Stimulated activated CD8-positive, alpha-beta memory T cell treated with anti-CD3 and anti-CD28 coated beads, Interleukin-4, amount 100 ng/mL, for 1 hour (primary cell): ENCODE results near the gene SLC5A12.
"Not testable (repeated sequence)": the region's sequence is repeated elsewhere in the genome, so short reads cannot be mapped to it uniquely, and the experiment has no call there.

ENCODE experiments used
- DNase-seq, 2 donors: peaks; one replicate each; pipeline ENCODE4 v3.0.0-alpha.2; 2020; ENCODE audit warnings: low read depth in 2 of 2, low spot score in 1 of 2

Gene SLC5A12

DNA sequence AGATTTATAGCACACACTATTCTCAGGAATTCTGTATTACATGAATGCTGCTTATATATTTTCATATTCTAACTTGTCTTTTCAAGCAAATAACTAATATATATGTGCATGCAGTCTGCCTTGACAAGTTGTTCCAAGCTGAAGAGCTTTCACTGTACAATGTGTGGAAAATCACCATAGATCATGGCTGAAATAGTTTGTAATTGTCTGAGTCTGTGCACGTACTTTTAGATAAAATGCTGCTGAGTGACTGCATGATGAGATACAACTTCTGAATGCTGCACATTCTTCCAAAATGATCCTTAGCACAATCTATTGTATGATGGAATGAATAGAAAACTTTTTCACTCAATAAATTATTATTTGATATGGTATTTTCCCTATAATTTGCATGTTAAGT is 58.9 kb downstream of the SLC5A12 start:
- DNase-seq, result no peak

DNA sequence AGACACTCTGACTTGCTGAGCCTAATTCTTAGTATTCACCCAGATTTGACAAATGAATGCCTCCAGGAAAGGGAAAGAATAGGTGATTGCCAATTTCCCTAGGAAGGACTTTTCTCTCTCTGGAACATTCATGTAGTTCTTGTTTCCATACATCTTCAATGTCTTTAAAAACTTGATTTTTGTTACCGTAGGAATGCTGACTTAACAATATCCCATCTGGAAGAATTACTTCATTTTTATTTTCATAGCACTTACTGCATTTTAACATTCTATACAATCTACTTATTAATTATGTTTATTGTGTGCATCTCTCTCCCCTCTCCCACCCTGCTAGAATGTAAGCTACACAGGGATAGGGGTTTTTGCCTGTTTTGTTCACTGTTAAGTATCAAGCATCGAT is 66.6 kb downstream of the SLC5A12 start:
- DNase-seq, result no peak

DNA sequence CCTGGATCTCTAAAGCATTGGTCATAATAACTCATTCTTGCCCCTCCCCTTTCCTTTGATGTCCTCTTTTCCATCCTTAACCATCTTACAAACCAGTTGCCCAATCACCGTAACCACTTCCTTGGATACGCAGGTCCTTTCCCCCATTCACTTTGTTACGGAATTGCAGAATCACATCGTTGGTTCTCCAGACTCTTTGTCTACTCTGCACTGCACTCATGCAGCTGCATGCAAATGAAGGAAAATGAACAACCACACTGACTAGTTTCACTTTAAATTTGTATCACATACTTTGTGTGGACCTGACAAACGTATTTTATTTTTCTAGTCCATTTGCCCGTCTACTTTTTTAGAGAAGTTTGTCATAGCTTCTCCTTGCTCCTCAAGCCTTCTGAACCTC is 69.9 kb downstream of the SLC5A12 start:
- no peak for DNase-seq

DNA sequence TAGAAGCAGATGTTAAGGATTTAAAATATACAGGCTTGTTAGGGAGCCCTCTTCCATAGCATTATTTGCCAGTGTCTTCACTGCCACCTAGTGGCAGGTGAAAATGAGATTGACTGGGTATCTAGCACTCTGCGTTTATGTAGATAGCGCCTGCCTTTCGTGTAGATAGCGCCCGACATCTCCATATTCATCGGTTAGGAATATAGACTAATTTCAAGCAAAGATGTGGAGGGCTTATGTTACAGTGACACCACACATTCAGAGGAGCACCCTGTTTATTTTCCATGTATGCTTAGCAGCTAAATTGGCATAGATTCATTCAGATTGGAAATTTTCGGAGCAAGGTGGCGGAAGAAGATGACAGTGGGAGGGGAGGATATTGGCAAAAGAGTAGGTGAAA is 72.0 kb downstream of the SLC5A12 start:
- DNase-seq, result no peak

DNA sequence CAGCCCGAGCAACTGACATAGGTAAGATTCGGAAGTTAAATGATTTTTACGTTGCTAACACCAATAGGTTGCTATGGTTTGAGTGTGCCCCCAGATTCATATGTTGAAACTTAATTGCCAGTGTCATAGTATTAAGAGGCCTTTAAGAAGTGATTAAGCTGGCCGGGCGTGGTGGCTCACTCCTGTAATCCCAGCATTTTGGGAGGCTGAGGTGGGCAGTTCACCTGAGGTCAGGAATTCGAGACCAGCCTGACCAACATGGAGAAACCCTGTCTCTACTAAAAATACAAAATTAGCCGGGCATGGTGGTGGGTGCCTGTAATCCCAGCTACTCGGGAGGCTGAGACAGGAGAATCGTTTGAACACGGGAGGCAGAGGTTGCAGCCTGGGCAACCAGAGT is 78.5 kb downstream of the SLC5A12 start:
- not testable (repeated sequence) for DNase-seq

DNA sequence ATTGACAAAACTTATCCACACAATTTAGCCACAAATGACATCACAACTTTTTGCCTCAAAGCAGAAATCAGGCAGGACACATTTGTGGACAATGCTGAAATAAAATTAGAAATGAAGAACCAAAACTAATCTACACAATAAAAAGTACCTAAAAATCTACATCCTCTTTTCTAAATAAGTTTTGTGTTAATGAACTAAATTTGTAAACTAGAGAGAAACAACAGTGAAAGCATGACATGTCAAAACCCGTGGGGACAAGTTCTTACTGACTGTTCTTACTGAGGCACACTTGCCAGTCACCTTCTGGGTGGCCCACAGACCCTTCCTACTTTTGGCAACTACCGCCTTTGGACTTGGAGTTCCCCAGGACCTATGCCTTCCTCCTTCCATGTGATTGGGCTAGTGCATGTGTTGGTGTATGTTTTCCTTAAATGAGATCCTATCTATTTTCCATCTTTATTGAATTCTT is 89.1 kb downstream of the SLC5A12 start:
- no peak for DNase-seq

DNA sequence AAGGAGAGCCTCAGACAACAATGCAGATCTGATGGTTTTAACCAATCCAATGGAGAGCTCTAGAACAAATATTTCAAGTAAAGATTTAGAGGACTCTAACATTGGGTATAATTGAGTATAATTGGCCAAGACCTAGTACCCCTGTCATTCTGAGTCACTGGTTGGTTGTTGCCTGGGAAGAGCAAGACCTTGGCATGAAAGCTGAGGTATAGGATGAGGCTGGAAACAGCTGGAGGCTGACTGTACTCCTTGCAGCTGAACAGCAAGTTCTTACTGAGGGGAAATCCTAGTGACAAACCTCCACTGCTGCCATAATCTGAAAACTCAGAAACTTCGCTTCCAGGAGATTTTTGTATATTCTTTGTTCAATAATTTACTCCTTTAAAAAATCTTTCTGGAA is 95.5 kb downstream of the SLC5A12 start:
- DNase-seq, result no peak

DNA sequence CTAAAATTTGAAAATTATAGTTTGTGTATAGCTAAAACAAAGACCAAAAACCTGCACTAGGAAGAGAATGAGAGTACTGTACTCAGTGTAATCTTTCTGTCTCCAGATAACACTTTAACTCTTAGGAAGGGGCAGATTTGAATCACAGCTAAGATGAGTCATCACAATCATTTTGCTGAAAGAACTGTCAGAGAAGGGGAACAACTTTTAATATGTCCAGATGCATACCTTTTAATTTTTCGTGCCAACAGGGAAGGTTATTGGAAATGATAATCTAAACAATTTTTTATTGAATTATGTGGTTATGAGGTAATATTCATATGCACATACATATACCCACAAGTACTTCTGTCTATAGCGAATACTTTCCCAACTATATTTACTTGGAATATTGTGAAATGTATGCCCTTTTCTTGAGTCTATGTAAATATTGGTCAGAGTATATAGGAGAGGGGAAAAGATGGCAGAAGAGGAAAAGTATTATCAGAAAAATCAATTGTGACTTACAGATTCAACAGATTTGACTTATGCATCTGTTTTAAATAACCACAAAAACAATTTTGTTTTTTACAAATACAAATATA is 98.7 kb downstream of the SLC5A12 start:
- no peak for DNase-seq

DNA sequence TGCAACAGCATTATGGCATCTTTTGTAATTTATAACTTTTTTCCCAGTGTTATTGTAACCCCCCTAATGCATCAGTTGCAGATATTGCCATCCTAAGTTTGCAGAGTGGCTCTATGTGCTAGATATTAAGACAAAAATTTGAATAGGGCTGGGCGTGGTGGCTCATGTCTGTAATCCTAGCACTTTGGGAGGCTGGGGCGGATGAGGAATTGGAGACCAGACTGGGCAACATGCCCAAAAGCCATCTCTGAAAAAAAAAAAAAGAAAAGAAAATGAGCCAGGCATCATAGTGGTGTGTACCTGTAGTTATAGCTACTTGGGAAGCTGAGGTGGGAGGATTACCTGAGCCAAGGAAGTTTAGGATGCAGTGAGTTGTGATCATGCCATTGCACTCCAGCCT is 99.7 kb downstream of the SLC5A12 start:
- no peak for DNase-seq

DNA sequence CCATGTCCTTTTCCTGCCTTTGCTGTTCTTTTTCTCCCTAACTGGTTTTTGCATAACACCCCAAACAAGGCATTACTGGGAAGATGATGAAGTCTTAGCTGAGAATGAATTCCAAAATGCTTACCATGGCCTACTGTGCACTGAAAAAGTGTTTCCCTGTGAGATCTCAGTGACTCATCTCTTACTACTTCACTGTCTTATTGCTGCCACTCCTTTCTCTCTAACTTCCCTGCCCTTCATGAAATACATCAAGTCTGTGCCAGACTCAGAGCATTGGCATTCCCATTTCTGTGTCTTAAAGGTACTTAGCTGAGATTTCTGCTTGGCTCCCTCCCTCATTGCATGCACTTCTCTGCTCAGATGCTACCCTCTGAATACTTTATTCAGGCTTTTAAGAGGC is 100.7 kb downstream of the SLC5A12 start:
- no peak for DNase-seq

DNA sequence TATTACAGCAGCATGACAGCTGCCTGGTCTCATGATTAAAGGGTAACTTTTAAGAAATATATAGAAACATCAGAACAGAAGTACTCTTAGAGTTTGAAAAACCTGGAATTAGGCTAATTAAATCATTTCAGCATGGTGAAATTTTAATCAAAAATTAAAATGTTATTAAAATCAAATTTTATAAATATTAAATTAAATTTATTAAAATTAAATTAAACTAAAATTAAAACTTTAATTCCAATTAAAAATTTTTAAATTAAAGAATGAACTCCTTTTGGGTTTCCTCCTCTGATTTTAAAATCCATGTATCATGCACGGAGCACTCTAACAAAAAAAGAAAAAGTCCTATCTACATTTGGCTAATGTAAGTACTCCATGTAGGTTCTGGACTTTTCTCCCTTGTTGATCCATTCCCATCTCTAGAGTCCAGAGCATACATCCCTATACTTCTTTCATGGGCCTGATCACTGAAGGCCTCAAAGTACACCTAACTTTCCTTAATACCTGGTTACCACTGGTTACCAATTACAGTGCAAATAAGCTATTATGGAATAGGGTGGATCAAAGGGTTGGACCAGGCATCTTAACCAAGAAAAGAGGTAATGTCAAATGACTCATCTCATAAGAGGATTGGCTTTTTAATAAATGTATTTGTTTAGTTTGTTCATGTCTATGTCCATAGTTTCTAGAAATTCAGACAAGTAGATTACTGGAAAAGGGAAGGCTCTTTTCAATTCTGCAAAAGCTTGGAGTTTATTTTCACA is 101.4 kb downstream of the SLC5A12 start:
- DNase-seq, result no peak

DNA sequence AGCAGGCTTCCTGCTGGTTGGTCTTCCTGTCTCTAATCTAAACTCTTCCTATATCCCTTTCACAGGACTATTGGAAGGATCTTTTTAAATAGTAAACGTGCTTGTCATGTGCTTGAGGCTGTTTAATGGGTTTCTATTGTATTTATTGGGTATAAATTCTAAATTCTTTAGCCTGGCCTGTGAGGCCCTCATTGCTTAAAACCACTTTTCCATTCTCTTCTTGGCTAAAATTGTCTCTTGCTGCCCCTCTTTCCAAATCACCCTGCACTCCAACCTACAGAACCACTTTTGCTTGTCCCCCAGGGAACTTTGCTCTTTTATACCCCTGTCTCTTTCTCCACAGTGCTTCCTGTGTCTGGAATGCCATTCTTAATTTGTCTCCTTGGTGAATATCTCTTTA is 103.4 kb downstream of the SLC5A12 start:
- no peak for DNase-seq
